Measurements from ENCODE around the gene ATP2B2.

ATP2B2 gene

GRCh38 chr3:10283638-10284037 lies 221.7 kb downstream of the ATP2B2 start:
- H3K4me3 ChIP-seq (ENCODE audit: low read depth, low read length): no peak overlapping the region
- no peak for DNase-seq (ENCODE audit: low read depth)
- no peak for TF ChIP-seq MYC (IDR thresholded peaks at IDR 0.05; ENCODE audit: low read depth, low read length)
- TF ChIP-seq MAX (IDR thresholded peaks at IDR 0.05; ENCODE audit: low read depth, low read length): no peak
- TF ChIP-seq CTCF (IDR thresholded peaks at IDR 0.05; ENCODE audit: low read depth, low read length): no peak
- TF ChIP-seq POLR2A (IDR thresholded peaks at IDR 0.05; ENCODE audit: extremely low read depth, insufficient read length): no peak

- no peak for TF ChIP-seq MAX (IDR thresholded peaks at IDR 0.05; ENCODE audit: low read depth, low read length)
- DNase-seq (ENCODE audit: low read depth): no peak
- no peak overlapping the region for H3K4me3 ChIP-seq (ENCODE audit: low read depth, low read length)
Measured at GRCh38 chr3:10281951-10282350, 223.4 kb downstream of the ATP2B2 start.

- no peak for DNase-seq (ENCODE audit: low read depth)
- H3K4me3 ChIP-seq (ENCODE audit: low read depth, low read length): no peak overlapping the region
- TF ChIP-seq POLR2A (IDR thresholded peaks at IDR 0.05; ENCODE audit: extremely low read depth, insufficient read length) (no peak), CTCF (IDR thresholded peaks at IDR 0.05; ENCODE audit: low read depth, low read length) (no peak), MYC (IDR thresholded peaks at IDR 0.05; ENCODE audit: low read depth, low read length) (no peak), MAX (IDR thresholded peaks at IDR 0.05; ENCODE audit: low read depth, low read length) (no peak)
Measured at GRCh38 chr3:10280571-10280970, 224.8 kb downstream of the ATP2B2 start.

GRCh38 chr3:10280177-10280529 lies 225.2 kb downstream of the ATP2B2 start:
- no peak overlapping the region for H3K4me3 ChIP-seq (ENCODE audit: low read depth, low read length)
- no peak for TF ChIP-seq MYC (IDR thresholded peaks at IDR 0.05; ENCODE audit: low read depth, low read length)
- no peak for TF ChIP-seq POLR2A (IDR thresholded peaks at IDR 0.05; ENCODE audit: extremely low read depth, insufficient read length)
- TF ChIP-seq MAX (IDR thresholded peaks at IDR 0.05; ENCODE audit: low read depth, low read length): no peak
- no peak for TF ChIP-seq CTCF (IDR thresholded peaks at IDR 0.05; ENCODE audit: low read depth, low read length)
- no peak for DNase-seq (ENCODE audit: low read depth)

GRCh38 chr3:10279384-10280176 lies 225.8 kb downstream of the ATP2B2 start:
- TF ChIP-seq MAX (IDR thresholded peaks at IDR 0.05; ENCODE audit: low read depth, low read length): no peak
- no peak for TF ChIP-seq MYC (IDR thresholded peaks at IDR 0.05; ENCODE audit: low read depth, low read length)
- TF ChIP-seq CTCF (IDR thresholded peaks at IDR 0.05; ENCODE audit: low read depth, low read length): no peak
- no peak for TF ChIP-seq POLR2A (IDR thresholded peaks at IDR 0.05; ENCODE audit: extremely low read depth, insufficient read length)
- no peak for DNase-seq (ENCODE audit: low read depth)
- H3K4me3 ChIP-seq (ENCODE audit: low read depth, low read length): no peak overlapping the region

GRCh38 chr3:10278501-10278900 lies 226.9 kb downstream of the ATP2B2 start:
- H3K4me3 ChIP-seq (ENCODE audit: low read depth, low read length): no peak overlapping the region
- TF ChIP-seq POLR2A (IDR thresholded peaks at IDR 0.05; ENCODE audit: extremely low read depth, insufficient read length) (no peak), CTCF (IDR thresholded peaks at IDR 0.05; ENCODE audit: low read depth, low read length) (no peak), MYC (IDR thresholded peaks at IDR 0.05; ENCODE audit: low read depth, low read length) (no peak), MAX (IDR thresholded peaks at IDR 0.05; ENCODE audit: low read depth, low read length) (no peak)
- DNase-seq (ENCODE audit: low read depth): no peak
